GM19463 (cell line): ENCODE measurements around the gene SPATA45.
A peak's percentile ranks its signal among the peaks of the same experiment; 100 is the strongest.
"Not testable (repeated sequence)": the region's sequence is repeated elsewhere in the genome, so short reads cannot be mapped to it uniquely, and the experiment has no call there.

Experiments
- ATAC-seq: cut with Tn5 transposase; IDR thresholded peaks from one replicate; pipeline ENCODE4 v1.9.1; 2021; ENCODE audit warnings: mild to moderate bottlenecking, moderate library complexity; ENCODE audit not compliant: unreplicated experiment

SPATA45 gene

GRCh38 chr1:212847549-212847948 is at the start of gene SPATA45:
TSS of gene SPATA45 (minus strand) at chr1:212847649. CDS start at chr1:212836149, 11,500 bp downstream.
- ATAC-seq = no peak

GRCh38 chr1:212892108-212892507 is 44.7 kb upstream of the SPATA45 start:
- no peak for ATAC-seq

- no peak for ATAC-seq
Measured at GRCh38 chr1:212884592-212884991, 37.1 kb upstream of the SPATA45 start.

- ATAC-seq = no peak
Measured at GRCh38 chr1:212879947-212880690, 32.7 kb upstream of the SPATA45 start.

GRCh38 chr1:212878418-212878817 is 31.0 kb upstream of the SPATA45 start:
- no peak for ATAC-seq

- peak; percentile 81 for ATAC-seq
Measured at GRCh38 chr1:212873518-212873917, 26.1 kb upstream of the SPATA45 start.

GRCh38 chr1:212871976-212872375 is 24.5 kb upstream of the SPATA45 start:
- no peak for ATAC-seq

- ATAC-seq = no peak
Measured at GRCh38 chr1:212867192-212867591, 19.7 kb upstream of the SPATA45 start.

- ATAC-seq = no peak
Measured at GRCh38 chr1:212864201-212864600, 16.8 kb upstream of the SPATA45 start.

GRCh38 chr1:212863345-212863744 is 15.9 kb upstream of the SPATA45 start:
- not testable (repeated sequence) for ATAC-seq

GRCh38 chr1:212862111-212862690 is 14.8 kb upstream of the SPATA45 start:
- ATAC-seq = no peak

- ATAC-seq = no peak
Measured at GRCh38 chr1:212860713-212861581, 13.5 kb upstream of the SPATA45 start.

GRCh38 chr1:212858461-212859265 is 11.2 kb upstream of the SPATA45 start:
- ATAC-seq = peak; percentile 3

- ATAC-seq = peak; percentile 98
Measured at GRCh38 chr1:212857992-212858460, 10.6 kb upstream of the SPATA45 start, which contains the start of gene FLVCR1. TSS of gene FLVCR1 (plus strand) at chr1:212858275. CDS start at chr1:212858453, 178 bp downstream.

- ATAC-seq = no peak
Measured at GRCh38 chr1:212856755-212857154, 9.3 kb upstream of the SPATA45 start.

- no peak for ATAC-seq
Measured at GRCh38 chr1:212853658-212854057, 6.2 kb upstream of the SPATA45 start.

- no peak for ATAC-seq
Measured at GRCh38 chr1:212852105-212852688, 4.7 kb upstream of the SPATA45 start.

GRCh38 chr1:212844521-212844920 is 2.9 kb downstream of the SPATA45 start:
- ATAC-seq = not testable (repeated sequence)

- no peak for ATAC-seq
Measured at GRCh38 chr1:212838145-212838544, 9.3 kb downstream of the SPATA45 start.
